ENCODE measurements around the gene TTC34.

GRCh38 chr1:2802421-2802961 lies 998 bp upstream of the TTC34 start:
- no peak for TF ChIP-seq POLR2A (IDR thresholded peaks at IDR 0.05; ENCODE audit: low read depth, low read length)
- no peak for TF ChIP-seq FOS (IDR thresholded peaks at IDR 0.05; ENCODE audit: low read depth, low read length)
- TF ChIP-seq CTCF (conservative IDR thresholded peaks at IDR 0.05; ENCODE audit: low read depth, low read length): no peak
- no peak for TF ChIP-seq MAZ (IDR thresholded peaks at IDR 0.05; ENCODE audit: borderline replicate concordance, low read depth, low read length)
- TF ChIP-seq RAD21 (IDR thresholded peaks at IDR 0.05; ENCODE audit: low read length): no peak
- TF ChIP-seq SMC3 (IDR thresholded peaks at IDR 0.05; ENCODE audit: low read depth, low read length): no peak
- no peak for TF ChIP-seq CEBPB (IDR thresholded peaks at IDR 0.05; ENCODE audit: low read depth, low read length)
- TF ChIP-seq RFX5 (IDR thresholded peaks at IDR 0.05; ENCODE audit: low read depth, low read length): no peak
- TF ChIP-seq USF2 (IDR thresholded peaks at IDR 0.05; ENCODE audit: low read depth, low read length): no peak
